NT2/D1 (cell line): ENCODE results near the gene MYZAP.

Source experiments
- SUZ12 ChIP-seq: IDR thresholded peaks from 2 replicates; pipeline ENCODE4 v1.6.1; 2011; ENCODE audit not compliant: insufficient read length, insufficient read depth; ENCODE audit errors: extremely low read depth
- YY1 ChIP-seq: IDR thresholded peaks from 2 replicates; pipeline ENCODE4 v1.6.1; 2011; ENCODE audit not compliant: insufficient read length, insufficient read depth
- ZNF274 ChIP-seq: IDR thresholded peaks from 2 replicates; pipeline ENCODE4 v1.6.1; 2011; ENCODE audit warnings: mild to moderate bottlenecking, low read depth, low read length

GRCh38 chr15:57643826-57644225 is 52.1 kb downstream of the MYZAP start:
- no peak for TF ChIP-seq ZNF274
- no peak for TF ChIP-seq SUZ12
- no peak for TF ChIP-seq YY1
